ENCODE results near the gene C21orf58.

Gene C21orf58

GRCh38 chr21:46252840-46253239 is 70.8 kb downstream of the C21orf58 start:
- no peak for DNase-seq

Measured in fibroblast of skin of right quadriceps (primary cell).